GM12874 (cell line): Measurements from ENCODE around the gene C10orf143.

Experiments
- CTCF ChIP-seq: IDR thresholded peaks from 2 replicates; pipeline ENCODE4 v1.5.1; 2011; ENCODE audit warnings: low read depth, mild to moderate bottlenecking, control low read depth, low read length, moderate library complexity; ENCODE audit not compliant: insufficient read depth

The C10orf143 gene

GRCh38 chr10:130042381-130042780 lies 68.2 kb downstream of the C10orf143 start:
- TF ChIP-seq CTCF: no peak

- no peak for TF ChIP-seq CTCF
Observed at GRCh38 chr10:130041451-130042371, 68.9 kb downstream of the C10orf143 start.

GRCh38 chr10:130040817-130041330 lies 69.8 kb downstream of the C10orf143 start:
- no peak for TF ChIP-seq CTCF

DNA sequence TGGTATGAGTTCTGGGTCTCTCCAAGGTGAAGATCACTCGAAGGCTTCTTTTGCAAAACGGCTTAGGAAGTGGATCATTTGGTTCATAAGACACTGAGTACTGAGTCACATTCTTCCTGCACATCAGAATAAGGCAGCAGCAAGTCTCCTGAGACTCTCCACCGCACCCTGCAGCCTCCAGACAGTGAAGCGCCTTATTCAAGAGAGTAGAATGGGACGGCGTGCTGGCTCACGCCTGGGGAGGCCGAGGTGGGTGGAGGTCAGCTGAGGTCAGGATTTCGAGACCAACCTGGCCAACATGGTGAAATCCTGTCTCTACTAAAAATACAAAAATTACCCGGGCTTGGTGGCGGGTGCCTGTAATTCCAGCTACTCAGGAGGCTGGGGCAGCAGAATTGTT lies 70.3 kb downstream of the C10orf143 start:
- TF ChIP-seq CTCF: no peak

DNA sequence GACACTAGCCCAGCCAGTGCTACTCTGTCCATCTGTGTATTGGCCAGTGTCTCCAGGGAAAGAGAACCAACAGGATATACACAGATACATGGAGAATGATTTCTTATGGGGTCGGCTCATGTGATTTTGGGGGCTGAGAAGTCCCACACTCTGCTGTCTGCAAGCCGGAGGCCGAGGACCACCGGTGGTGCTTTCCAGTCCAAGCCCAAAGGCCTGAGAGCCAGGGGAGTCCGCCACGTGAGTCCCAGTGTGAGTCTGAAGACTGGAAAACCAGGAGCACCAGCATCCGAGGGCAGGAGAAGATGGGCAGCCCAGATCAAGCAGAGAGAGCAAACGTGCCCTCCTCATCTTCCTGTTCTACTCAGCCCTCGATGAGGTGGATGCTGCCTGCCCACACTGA lies 71.5 kb downstream of the C10orf143 start:
- TF ChIP-seq CTCF: no peak

GRCh38 chr10:130038611-130039109 lies 72.0 kb downstream of the C10orf143 start:
- TF ChIP-seq CTCF: no peak

DNA sequence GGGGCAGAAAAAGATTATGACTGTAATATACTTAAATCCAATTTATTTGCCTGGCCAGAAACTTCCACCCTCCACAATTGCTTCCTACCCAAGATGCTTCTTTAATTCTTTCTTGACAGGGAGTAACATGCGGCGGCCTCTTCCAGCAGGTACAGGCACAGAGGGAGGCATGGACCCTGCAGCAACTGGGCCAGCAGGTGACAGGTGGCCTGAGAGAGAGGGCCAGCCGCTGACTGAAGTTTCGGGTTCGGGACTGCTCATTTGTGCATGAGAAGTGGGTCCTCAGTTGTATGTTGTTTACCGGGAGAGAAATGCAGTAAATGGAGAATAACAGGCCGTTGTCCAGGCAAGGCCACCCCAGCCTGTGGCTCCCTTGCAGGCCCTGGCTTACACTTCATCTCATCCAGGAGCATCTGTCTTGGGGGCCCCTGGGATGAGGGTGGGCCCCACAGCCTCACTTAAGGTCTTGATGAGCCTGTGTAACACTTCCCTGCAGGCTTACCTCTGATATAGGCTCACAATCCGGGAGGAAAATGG lies 72.5 kb downstream of the C10orf143 start:
- TF ChIP-seq CTCF: no peak
